DND-41 (cell line): ENCODE data around the gene ADCY1.

Source experiments
- ATAC-seq: fragments of 200-7000 bp; cut with Tn5 transposase; 3 replicates; pipeline ENCODE4 v1.9.1; 2021; ENCODE audit warnings: low read depth; ENCODE audit not compliant: insufficient read depth
- DNase-seq: peaks from one replicate; pipeline ENCODE4 v3.0.0-alpha.2; 2020
- H2AFZ ChIP-seq: 2 replicates; pipeline ENCODE4 v1.6.0; 2012; ENCODE audit warnings: low read depth, low read length
- H3K27ac ChIP-seq: 2 replicates; pipeline ENCODE4 v1.5.1; 2012; ENCODE audit warnings: low read length, inconsistent platforms
- H3K27me3 ChIP-seq: fragments of 200-600 bp; sonication (generic); 2 replicates; pipeline ENCODE4 v1.6.0; 2012; ENCODE audit warnings: low read length, mild to moderate bottlenecking, inconsistent platforms; ENCODE audit not compliant: insufficient read depth, poor library complexity
- H3K36me3 ChIP-seq: 2 replicates; pipeline ENCODE4 v1.5.1; 2012; ENCODE audit warnings: low read length, inconsistent platforms; ENCODE audit not compliant: insufficient read depth
- H3K4me1 ChIP-seq: 2 replicates; pipeline ENCODE4 v1.5.1; 2012; ENCODE audit warnings: mild to moderate bottlenecking, low read length; ENCODE audit not compliant: insufficient read depth
- H3K4me2 ChIP-seq: 2 replicates; pipeline ENCODE4 v1.6.0; 2012; ENCODE audit warnings: mild to moderate bottlenecking, moderate library complexity, low read length, inconsistent platforms; ENCODE audit not compliant: insufficient read depth
- H3K4me3 ChIP-seq, 2 experiments: fragments of 200-600 bp in 1 of 2; shearing (Covaris generic) in 1 of 2; 2 replicates each; pipeline ENCODE4 v1.5.1; 2012 to 2016; ENCODE audit warnings: inconsistent platforms in 2 of 2, low read length in 2 of 2, mild to moderate bottlenecking in 2 of 2, low read depth in 1 of 2, moderate library complexity in 1 of 2
- H3K79me2 ChIP-seq: 2 replicates; pipeline ENCODE4 v1.6.0; 2012; ENCODE audit warnings: low read length, inconsistent platforms; ENCODE audit not compliant: insufficient read depth
- H3K9ac ChIP-seq: 2 replicates; pipeline ENCODE4 v1.6.0; 2012; ENCODE audit warnings: low read depth, mild to moderate bottlenecking, inconsistent platforms, low read length, moderate library complexity
- H3K9me3 ChIP-seq: 2 replicates; pipeline ENCODE4 v1.5.1; 2012; ENCODE audit warnings: low read length, moderate library complexity, mild to moderate bottlenecking, inconsistent platforms; ENCODE audit not compliant: insufficient read depth, severe bottlenecking
- H4K20me1 ChIP-seq: 2 replicates; pipeline ENCODE4 v1.6.0; 2012; ENCODE audit warnings: low read length; ENCODE audit not compliant: insufficient read depth
- EZH2 ChIP-seq: IDR thresholded peaks from 3 replicates; pipeline ENCODE4 v1.6.1; 2012; ENCODE audit warnings: borderline replicate concordance, low read depth, mild to moderate bottlenecking, moderate library complexity, low read length, inconsistent platforms; ENCODE audit not compliant: severe bottlenecking
- TF ChIP-seq, protein P1 (sequence below): IDR thresholded peaks from 2 replicates; pipeline ENCODE4 v1.5.1; 2012; ENCODE audit warnings: borderline replicate concordance, low read length, moderate library complexity, mild to moderate bottlenecking; ENCODE audit not compliant: poor library complexity, severe bottlenecking; ENCODE audit errors: extremely low read depth

Gene ADCY1

DNA sequence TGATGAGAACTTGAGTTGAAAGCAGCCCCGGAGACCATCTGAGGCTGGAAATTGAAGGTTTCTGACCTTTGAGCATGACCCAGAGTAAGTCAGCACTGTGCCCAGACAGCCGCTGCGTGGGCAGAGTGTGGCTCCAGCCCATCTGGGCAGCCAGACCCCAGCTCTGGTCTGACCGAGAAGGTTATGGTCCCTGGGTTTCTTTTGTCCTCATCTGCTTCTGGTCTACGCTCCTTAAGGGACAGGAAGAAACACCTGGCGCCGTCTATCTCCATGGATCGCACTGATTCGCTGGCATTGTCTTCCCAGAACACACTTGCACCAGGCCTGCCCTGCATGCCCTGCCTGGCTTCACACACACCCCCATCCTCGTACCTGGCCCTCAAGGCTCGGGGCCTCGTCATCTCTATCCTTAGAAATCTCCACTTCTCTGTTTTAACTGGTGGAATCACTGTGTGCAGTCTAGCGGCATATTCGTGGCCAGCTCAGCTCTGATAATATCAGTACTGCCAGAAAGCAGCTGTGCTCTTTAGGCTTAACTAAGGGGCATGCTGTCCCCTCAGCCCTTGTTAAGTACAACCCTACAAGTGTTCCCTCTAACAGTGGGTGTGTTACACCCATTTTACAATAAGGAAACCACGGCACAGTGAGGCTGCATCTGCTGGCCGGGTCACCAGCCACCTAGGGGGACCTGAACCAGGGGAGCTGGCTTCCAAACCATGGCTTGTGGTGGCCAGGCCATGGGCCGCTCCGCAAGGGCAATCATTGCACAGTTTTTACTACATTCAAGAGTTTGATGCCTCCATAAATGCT is 127.7 kb downstream of the ADCY1 start:
- no peak overlapping the region for H2AFZ ChIP-seq
- no peak for DNase-seq
- no peak overlapping the region for H3K27ac ChIP-seq
- H3K79me2 ChIP-seq: no peaks in the 10 kb centered on the region
- no peaks in the 10 kb centered on the region for H3K36me3 ChIP-seq
- no peak overlapping the region for H3K4me2 ChIP-seq
- H3K27me3 ChIP-seq: peaks cover 19% of the 10 kb centered on the region
- H3K4me1 ChIP-seq: no peaks in the 10 kb centered on the region
- H3K9me3 ChIP-seq: no peaks in the 10 kb centered on the region
- no peaks in the 10 kb centered on the region for H4K20me1 ChIP-seq
- no peak for TF ChIP-seq EZH2
- TF ChIP-seq, protein P1, sequence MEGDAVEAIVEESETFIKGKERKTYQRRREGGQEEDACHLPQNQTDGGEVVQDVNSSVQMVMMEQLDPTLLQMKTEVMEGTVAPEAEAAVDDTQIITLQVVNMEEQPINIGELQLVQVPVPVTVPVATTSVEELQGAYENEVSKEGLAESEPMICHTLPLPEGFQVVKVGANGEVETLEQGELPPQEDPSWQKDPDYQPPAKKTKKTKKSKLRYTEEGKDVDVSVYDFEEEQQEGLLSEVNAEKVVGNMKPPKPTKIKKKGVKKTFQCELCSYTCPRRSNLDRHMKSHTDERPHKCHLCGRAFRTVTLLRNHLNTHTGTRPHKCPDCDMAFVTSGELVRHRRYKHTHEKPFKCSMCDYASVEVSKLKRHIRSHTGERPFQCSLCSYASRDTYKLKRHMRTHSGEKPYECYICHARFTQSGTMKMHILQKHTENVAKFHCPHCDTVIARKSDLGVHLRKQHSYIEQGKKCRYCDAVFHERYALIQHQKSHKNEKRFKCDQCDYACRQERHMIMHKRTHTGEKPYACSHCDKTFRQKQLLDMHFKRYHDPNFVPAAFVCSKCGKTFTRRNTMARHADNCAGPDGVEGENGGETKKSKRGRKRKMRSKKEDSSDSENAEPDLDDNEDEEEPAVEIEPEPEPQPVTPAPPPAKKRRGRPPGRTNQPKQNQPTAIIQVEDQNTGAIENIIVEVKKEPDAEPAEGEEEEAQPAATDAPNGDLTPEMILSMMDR: no peak
- no peak overlapping the region for H3K4me3 ChIP-seq
- H3K9ac ChIP-seq: no peak overlapping the region
- ATAC-seq: no peak

DNA sequence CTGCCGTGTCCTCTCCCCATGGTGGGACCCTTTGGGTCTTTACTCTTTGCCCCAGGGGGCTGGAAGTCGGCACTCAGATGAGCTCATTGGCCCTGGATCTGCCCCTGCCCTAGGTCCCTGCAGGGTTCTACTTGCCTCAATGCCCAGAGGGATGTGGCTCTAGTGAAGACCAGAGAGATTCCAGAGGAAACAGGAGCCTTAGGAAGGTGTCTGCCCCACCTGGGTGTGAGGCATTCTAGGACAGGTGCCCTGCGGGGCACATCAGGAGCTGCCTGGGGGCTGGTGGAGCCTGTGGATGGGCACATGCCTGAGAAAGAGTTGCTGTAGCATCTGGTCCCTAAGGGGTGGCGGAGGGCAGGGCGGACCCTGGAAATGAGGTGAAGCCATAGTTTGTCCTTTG is 128.6 kb downstream of the ADCY1 start:
- H3K9ac ChIP-seq: no peak overlapping the region
- H3K9me3 ChIP-seq: no peaks in the 10 kb centered on the region
- no peak overlapping the region for H3K27ac ChIP-seq
- no peak overlapping the region for H2AFZ ChIP-seq
- no peak overlapping the region for H3K4me2 ChIP-seq
- H3K79me2 ChIP-seq: no peaks in the 10 kb centered on the region
- ATAC-seq (no peak), DNase-seq (no peak)
- no peak for TF ChIP-seq EZH2
- TF ChIP-seq, protein P1: no peak
- H3K36me3 ChIP-seq: no peaks in the 10 kb centered on the region
- no peaks in the 10 kb centered on the region for H4K20me1 ChIP-seq
- H3K4me3 ChIP-seq: no peak overlapping the region
- H3K4me1 ChIP-seq: no peaks in the 10 kb centered on the region
- peaks cover 19% of the 10 kb centered on the region for H3K27me3 ChIP-seq

DNA sequence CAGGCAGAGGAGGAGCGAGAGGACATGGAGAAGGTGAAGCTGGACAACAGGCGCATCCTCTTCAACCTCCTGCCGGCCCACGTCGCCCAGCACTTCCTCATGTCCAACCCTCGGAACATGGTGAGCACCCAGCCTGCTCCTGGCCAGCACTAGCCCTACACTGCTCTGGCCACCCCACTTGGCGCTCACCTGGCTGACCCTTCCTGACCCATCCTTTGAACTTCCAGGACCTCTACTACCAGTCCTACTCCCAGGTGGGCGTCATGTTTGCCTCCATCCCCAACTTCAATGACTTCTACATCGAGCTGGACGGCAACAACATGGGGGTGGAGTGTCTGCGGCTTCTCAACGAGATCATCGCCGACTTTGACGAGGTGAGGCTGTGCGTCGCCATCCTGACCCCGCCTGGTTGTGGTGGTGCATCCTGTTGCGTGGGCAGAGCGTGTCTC is 129.2 kb downstream of the ADCY1 start:
- no peak for TF ChIP-seq EZH2
- TF ChIP-seq, protein P1: no peak
- H3K27me3 ChIP-seq: peaks cover 25% of the 10 kb centered on the region

More for the DNA sequence above, 129.2 kb downstream of the ADCY1 start:
- Histone ChIP-seq H3K9ac (no peak overlapping the region), H3K4me2 (no peak overlapping the region), H3K36me3 (no peaks in the 10 kb centered on the region), H3K79me2 (no peaks in the 10 kb centered on the region), H2AFZ (no peak overlapping the region), H3K4me3 (no peak overlapping the region), H3K27ac (no peak overlapping the region), H4K20me1 (no peaks in the 10 kb centered on the region), H3K9me3 (no peaks in the 10 kb centered on the region), H3K4me1 (no peaks in the 10 kb centered on the region)
- ATAC-seq (no peak), DNase-seq (no peak)
